ENCODE data around the gene ARFGAP2.

ARFGAP2 gene

DNA sequence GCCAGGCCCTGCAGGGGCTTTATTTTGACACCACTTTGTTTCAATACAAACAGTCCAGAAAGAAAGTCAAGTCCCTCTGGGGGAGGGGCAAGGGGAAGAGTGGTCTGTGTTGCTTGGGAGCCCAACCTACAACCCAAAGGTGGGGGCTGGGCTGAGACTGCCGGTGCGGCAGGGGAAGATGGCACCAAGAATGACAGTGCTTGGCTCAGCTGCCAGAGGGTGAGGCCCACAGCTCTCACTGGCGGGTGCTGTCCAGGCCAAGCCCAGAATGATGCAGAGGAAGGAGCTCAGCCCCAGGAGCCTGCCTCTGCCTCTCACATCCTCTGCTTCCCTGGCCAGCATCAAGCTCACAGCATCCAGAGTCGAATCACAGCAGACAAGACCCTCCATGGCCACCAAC lies 12.4 kb downstream of the ARFGAP2 start:
- TF ChIP-seq TAF1 (IDR thresholded peaks at IDR 0.05; ENCODE audit: low read depth) (no peak), EGR1 (IDR thresholded peaks at IDR 0.05) (no peak), CEBPB (IDR thresholded peaks at IDR 0.05) (no peak), TEAD4 (IDR thresholded peaks at IDR 0.05) (no peak), FOXM1 (IDR thresholded peaks at IDR 0.05; ENCODE audit: borderline replicate concordance, low read depth) (no peak), ZBTB7A (IDR thresholded peaks at IDR 0.05; ENCODE audit: low read depth) (no peak), TCF12 (IDR thresholded peaks at IDR 0.05; ENCODE audit: low read depth) (no peak), RAD21 (IDR thresholded peaks at IDR 0.05; ENCODE audit: low read depth) (no peak), EP300 (IDR thresholded peaks at IDR 0.05; ENCODE audit: borderline replicate concordance) (no peak)
- TF ChIP-seq, protein P1, sequence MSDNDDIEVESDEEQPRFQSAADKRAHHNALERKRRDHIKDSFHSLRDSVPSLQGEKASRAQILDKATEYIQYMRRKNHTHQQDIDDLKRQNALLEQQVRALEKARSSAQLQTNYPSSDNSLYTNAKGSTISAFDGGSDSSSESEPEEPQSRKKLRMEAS (IDR thresholded peaks at IDR 0.05): no peak
- TF ChIP-seq, protein P2, sequence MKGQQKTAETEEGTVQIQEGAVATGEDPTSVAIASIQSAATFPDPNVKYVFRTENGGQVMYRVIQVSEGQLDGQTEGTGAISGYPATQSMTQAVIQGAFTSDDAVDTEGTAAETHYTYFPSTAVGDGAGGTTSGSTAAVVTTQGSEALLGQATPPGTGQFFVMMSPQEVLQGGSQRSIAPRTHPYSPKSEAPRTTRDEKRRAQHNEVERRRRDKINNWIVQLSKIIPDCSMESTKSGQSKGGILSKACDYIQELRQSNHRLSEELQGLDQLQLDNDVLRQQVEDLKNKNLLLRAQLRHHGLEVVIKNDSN (IDR thresholded peaks at IDR 0.05): no peak
- TF ChIP-seq, protein P3, sequence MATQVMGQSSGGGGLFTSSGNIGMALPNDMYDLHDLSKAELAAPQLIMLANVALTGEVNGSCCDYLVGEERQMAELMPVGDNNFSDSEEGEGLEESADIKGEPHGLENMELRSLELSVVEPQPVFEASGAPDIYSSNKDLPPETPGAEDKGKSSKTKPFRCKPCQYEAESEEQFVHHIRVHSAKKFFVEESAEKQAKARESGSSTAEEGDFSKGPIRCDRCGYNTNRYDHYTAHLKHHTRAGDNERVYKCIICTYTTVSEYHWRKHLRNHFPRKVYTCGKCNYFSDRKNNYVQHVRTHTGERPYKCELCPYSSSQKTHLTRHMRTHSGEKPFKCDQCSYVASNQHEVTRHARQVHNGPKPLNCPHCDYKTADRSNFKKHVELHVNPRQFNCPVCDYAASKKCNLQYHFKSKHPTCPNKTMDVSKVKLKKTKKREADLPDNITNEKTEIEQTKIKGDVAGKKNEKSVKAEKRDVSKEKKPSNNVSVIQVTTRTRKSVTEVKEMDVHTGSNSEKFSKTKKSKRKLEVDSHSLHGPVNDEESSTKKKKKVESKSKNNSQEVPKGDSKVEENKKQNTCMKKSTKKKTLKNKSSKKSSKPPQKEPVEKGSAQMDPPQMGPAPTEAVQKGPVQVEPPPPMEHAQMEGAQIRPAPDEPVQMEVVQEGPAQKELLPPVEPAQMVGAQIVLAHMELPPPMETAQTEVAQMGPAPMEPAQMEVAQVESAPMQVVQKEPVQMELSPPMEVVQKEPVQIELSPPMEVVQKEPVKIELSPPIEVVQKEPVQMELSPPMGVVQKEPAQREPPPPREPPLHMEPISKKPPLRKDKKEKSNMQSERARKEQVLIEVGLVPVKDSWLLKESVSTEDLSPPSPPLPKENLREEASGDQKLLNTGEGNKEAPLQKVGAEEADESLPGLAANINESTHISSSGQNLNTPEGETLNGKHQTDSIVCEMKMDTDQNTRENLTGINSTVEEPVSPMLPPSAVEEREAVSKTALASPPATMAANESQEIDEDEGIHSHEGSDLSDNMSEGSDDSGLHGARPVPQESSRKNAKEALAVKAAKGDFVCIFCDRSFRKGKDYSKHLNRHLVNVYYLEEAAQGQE (IDR thresholded peaks at IDR 0.05; ENCODE audit: low read depth): no peak

DNA sequence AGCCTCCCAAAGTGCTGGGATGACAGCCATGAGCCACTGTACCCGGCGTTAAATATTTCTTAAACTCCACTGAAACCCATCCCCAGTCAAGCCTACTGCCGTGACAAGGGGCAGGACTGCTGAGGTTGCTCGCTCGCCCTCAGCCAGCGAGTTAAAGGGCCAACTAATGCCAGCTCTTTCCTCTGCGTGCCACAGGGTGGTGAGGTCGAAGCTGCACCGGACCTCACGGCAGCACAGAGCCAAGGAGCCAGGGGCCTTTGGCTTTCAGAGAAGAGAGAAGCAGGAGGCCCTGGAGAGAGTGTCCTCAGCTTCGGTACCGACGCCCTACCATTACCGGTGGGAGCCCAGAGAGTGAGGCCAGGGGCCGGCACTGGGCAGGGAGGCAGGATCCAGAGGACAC lies 12.8 kb downstream of the ARFGAP2 start:
- TF ChIP-seq, protein P1 (IDR thresholded peaks at IDR 0.05): no peak
- TF ChIP-seq YY1 (IDR thresholded peaks at IDR 0.05; ENCODE audit: low read depth) (no peak), ZBTB7A (IDR thresholded peaks at IDR 0.05; ENCODE audit: low read depth) (no peak), TAF1 (IDR thresholded peaks at IDR 0.05; ENCODE audit: low read depth) (no peak)

DNA sequence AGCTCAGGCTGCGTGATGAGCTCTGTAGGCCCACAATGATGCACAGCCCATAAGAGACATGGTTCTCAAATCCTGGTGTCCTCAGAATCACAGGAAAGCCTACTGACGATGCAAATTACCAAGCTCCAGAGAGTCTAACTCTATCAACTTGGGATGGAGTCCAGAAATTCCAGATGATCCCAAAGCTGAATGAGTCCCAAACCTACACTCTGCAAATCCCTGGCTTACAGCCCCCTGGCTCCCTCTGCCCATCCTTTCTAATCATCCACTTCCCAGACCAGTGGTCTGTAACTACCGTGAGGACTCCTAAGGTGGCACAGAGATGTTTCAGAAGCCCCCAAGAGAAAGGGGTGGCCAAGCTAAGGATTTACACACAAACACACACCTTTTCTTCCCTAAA lies 13.5 kb downstream of the ARFGAP2 start:
- no peak for TF ChIP-seq EP300 (IDR thresholded peaks at IDR 0.05; ENCODE audit: borderline replicate concordance)
- TF ChIP-seq, protein P3 (IDR thresholded peaks at IDR 0.05; ENCODE audit: low read depth): no peak
- no peak for TF ChIP-seq RAD21 (IDR thresholded peaks at IDR 0.05; ENCODE audit: low read depth)
- TF ChIP-seq NFIC (IDR thresholded peaks at IDR 0.05): no peak
- TF ChIP-seq, protein P2 (IDR thresholded peaks at IDR 0.05): no peak
- TF ChIP-seq YY1 (IDR thresholded peaks at IDR 0.05; ENCODE audit: low read depth): no peak
- TF ChIP-seq EGR1 (IDR thresholded peaks at IDR 0.05): no peak
- no peak for TF ChIP-seq FOXM1 (IDR thresholded peaks at IDR 0.05; ENCODE audit: borderline replicate concordance, low read depth)
- no peak for TF ChIP-seq ZBTB7A (IDR thresholded peaks at IDR 0.05; ENCODE audit: low read depth)
- TF ChIP-seq TEAD4 (IDR thresholded peaks at IDR 0.05): no peak
- TF ChIP-seq TCF12 (IDR thresholded peaks at IDR 0.05; ENCODE audit: low read depth): no peak
- no peak for TF ChIP-seq CREB1 (IDR thresholded peaks at IDR 0.05; ENCODE audit: low read depth)
- TF ChIP-seq TAF1 (IDR thresholded peaks at IDR 0.05; ENCODE audit: low read depth): no peak
- TF ChIP-seq, protein P1 (IDR thresholded peaks at IDR 0.05): no peak
- no peak for TF ChIP-seq CEBPB (IDR thresholded peaks at IDR 0.05)

DNA sequence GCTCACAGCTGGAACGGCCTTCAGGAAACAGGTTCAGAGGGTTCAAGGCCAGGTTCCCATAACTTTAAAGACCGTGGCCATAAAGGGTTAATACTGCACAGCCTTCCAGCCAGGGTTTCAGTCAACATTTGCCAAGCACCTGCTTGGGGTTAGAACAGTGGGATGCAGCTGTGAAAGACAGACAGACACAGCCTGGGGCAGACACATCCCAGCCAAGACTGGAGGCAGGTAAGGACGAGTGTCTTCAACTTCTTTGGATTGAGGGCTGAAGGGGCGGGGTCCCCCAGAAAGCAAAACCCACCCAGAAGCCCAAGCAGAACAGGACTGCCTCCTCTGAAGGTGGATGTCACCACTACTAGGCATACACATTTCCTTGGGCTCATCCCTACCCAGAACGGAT lies 14.3 kb downstream of the ARFGAP2 start:
- TF ChIP-seq YY1 (IDR thresholded peaks at IDR 0.05; ENCODE audit: low read depth) (no peak), TCF12 (IDR thresholded peaks at IDR 0.05; ENCODE audit: low read depth) (no peak), FOXM1 (IDR thresholded peaks at IDR 0.05; ENCODE audit: borderline replicate concordance, low read depth) (no peak)

DNA sequence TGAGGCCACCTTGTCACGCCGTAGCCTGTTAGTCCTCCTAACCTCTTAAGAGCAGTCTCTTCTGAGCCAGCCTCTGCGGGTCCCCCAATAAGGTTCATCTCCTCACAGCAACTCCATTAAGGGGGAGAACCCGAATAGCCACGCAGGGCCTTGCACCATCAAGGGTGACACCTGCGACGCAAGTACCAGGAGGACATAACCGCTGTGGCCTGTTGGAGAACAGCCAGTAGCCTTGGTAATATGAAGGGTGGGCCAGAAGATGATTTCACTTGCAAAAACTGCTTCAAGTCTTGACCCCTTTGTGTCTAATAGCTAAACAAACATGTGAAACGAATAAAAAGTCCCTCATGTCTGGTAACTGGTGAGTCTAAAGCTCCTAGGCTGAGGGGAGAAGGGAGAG lies 14.8 kb downstream of the ARFGAP2 start:
- TF ChIP-seq NFIC (IDR thresholded peaks at IDR 0.05): no peak
- no peak; the same call in 1 of the 2 replicates for TF ChIP-seq ZBTB7A (IDR thresholded peaks at IDR 0.05; ENCODE audit: low read depth)
- TF ChIP-seq YY1 (IDR thresholded peaks at IDR 0.05; ENCODE audit: low read depth): no peak
- TF ChIP-seq RAD21 (IDR thresholded peaks at IDR 0.05; ENCODE audit: low read depth): no peak
- no peak for TF ChIP-seq EP300 (IDR thresholded peaks at IDR 0.05; ENCODE audit: borderline replicate concordance)
- TF ChIP-seq, protein P2 (IDR thresholded peaks at IDR 0.05): no peak
- TF ChIP-seq TAF1 (IDR thresholded peaks at IDR 0.05; ENCODE audit: low read depth): no peak
- TF ChIP-seq, protein P1 (IDR thresholded peaks at IDR 0.05): no peak
